ENCODE measurements around the gene E2F2.

DNA sequence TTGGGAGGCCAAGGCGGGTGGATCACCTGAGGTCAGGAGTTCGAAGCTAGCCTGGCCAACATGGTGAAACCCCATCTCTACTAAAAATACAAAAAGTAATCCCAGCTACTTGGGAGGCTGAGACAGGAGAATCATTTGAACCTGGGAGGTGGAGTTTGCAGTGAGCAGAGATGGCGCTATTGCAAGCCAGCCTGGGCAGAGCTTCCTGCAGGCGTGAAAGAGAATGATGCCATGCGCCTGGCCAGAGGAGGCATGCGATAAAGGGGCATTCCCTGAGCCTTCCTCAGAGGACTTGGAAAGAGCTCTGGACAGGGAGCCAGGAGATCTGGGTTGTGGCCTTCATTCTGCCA lies 3.2 kb downstream of the E2F2 start:
- TF ChIP-seq CTCF (IDR thresholded peaks at IDR 0.05 in 2 of 3, conservative IDR thresholded peaks at IDR 0.05 in 1 of 3; ENCODE audit: borderline replicate concordance in 1 of 3, insufficient read depth in 1 of 3, low read depth in 2 of 3, low read length in 2 of 3) (peak in 2 of 3 experiments; percentile 17 to 37; a peak in 3 of 6 replicates), EZH2phosphoT487 (IDR thresholded peaks at IDR 0.05; ENCODE audit: borderline replicate concordance) (no peak), EZH2 (IDR thresholded peaks at IDR 0.05) (no peak), CEBPB (IDR thresholded peaks at IDR 0.05; ENCODE audit: low read depth) (no peak), POLR2AphosphoS5 (IDR thresholded peaks at IDR 0.05; ENCODE audit: low read depth, low read length) (no peak), MAX (IDR thresholded peaks at IDR 0.05) (no peak), POLR2A (IDR thresholded peaks at IDR 0.05; ENCODE audit: borderline replicate concordance, extremely low read depth, insufficient read depth, insufficient read length) (no peak), CBX3 (IDR thresholded peaks at IDR 0.05; ENCODE audit: low read depth) (no peak), ZBTB33 (IDR thresholded peaks at IDR 0.05; ENCODE audit: extremely low read depth, insufficient replicate concordance, low read length) (no peak), SIN3A (IDR thresholded peaks at IDR 0.05; ENCODE audit: low read depth) (no peak), TCF7L2 (IDR thresholded peaks at IDR 0.05; ENCODE audit: borderline replicate concordance, extremely low read depth, insufficient read depth, insufficient read length) (no peak), SP1 (IDR thresholded peaks at IDR 0.05; ENCODE audit: low read depth) (no peak)
- TF ChIP-seq, protein P1, sequence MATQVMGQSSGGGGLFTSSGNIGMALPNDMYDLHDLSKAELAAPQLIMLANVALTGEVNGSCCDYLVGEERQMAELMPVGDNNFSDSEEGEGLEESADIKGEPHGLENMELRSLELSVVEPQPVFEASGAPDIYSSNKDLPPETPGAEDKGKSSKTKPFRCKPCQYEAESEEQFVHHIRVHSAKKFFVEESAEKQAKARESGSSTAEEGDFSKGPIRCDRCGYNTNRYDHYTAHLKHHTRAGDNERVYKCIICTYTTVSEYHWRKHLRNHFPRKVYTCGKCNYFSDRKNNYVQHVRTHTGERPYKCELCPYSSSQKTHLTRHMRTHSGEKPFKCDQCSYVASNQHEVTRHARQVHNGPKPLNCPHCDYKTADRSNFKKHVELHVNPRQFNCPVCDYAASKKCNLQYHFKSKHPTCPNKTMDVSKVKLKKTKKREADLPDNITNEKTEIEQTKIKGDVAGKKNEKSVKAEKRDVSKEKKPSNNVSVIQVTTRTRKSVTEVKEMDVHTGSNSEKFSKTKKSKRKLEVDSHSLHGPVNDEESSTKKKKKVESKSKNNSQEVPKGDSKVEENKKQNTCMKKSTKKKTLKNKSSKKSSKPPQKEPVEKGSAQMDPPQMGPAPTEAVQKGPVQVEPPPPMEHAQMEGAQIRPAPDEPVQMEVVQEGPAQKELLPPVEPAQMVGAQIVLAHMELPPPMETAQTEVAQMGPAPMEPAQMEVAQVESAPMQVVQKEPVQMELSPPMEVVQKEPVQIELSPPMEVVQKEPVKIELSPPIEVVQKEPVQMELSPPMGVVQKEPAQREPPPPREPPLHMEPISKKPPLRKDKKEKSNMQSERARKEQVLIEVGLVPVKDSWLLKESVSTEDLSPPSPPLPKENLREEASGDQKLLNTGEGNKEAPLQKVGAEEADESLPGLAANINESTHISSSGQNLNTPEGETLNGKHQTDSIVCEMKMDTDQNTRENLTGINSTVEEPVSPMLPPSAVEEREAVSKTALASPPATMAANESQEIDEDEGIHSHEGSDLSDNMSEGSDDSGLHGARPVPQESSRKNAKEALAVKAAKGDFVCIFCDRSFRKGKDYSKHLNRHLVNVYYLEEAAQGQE (IDR thresholded peaks at IDR 0.05; ENCODE audit: low read depth): no peak

Measured in HCT116 (cell line).